ENCODE data around the gene TEKTIP1.

DNA sequence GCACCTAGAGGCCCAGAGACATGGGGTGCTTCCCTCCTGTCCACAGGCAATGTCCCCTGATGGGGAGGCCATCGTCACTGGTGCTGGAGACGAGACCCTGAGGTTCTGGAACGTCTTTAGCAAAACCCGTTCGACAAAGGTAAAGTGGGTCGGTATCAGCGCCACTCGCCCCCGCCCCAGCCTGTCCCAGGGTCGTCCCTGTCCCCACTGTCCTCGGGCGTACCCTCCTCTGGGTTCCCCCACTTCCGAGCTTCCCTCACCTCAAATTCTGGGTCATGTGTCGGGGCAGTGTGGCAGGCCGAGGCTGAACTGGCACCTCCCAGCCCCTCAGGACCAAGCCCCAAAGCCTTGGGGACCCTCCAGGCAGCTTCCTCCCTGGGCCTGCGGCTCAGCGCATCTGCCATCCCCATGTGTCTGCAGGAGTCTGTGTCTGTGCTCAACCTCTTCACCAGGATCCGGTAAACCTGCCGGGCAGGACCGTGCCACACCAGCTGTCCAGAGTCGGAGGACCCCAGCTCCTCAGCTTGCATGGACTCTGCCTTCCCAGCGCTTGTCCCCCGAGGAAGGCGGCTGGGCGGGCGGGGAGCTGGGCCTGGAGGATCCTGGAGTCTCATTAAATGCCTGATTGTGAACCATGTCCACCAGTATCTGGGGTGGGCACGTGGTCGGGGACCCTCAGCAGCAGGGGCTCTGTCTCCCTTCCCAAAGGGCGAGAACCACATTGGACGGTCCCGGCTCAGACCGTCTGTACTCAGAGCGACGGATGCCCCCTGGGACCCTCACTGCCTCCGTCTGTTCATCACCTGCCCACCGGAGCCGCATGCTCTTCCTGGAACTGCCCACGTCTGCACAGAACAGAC lies 4.4 kb upstream of the TEKTIP1 start:
- TF ChIP-seq, protein P1, sequence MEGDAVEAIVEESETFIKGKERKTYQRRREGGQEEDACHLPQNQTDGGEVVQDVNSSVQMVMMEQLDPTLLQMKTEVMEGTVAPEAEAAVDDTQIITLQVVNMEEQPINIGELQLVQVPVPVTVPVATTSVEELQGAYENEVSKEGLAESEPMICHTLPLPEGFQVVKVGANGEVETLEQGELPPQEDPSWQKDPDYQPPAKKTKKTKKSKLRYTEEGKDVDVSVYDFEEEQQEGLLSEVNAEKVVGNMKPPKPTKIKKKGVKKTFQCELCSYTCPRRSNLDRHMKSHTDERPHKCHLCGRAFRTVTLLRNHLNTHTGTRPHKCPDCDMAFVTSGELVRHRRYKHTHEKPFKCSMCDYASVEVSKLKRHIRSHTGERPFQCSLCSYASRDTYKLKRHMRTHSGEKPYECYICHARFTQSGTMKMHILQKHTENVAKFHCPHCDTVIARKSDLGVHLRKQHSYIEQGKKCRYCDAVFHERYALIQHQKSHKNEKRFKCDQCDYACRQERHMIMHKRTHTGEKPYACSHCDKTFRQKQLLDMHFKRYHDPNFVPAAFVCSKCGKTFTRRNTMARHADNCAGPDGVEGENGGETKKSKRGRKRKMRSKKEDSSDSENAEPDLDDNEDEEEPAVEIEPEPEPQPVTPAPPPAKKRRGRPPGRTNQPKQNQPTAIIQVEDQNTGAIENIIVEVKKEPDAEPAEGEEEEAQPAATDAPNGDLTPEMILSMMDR (IDR thresholded peaks at IDR 0.05): no peak
- TF ChIP-seq EZH2 (IDR thresholded peaks at IDR 0.05; ENCODE audit: borderline replicate concordance, insufficient read depth, low read depth, low read length, poor library complexity, severe bottlenecking): no peak

Measured in B cell (primary cell).